Neural cell (in vitro differentiated cells): Measurements from ENCODE around the gene RALGPS1. TPM values are rescaled to one million over a fixed set of nuclear protein-coding genes. Genes with fewer than 3 reads are reported as not detected.

Experiments used
- H2AFZ ChIP-seq: fragments of 200-600, 300-800 bp; sonication (generic), shearing (Covaris generic); 2 replicates; pipeline ENCODE4 v1.6.0; 2014; ENCODE audit warnings: low read depth, mild to moderate bottlenecking, antibody characterized with exemption, low read length, moderate library complexity
- H3F3A ChIP-seq: fragments of 200-600 bp; shearing (Covaris generic); 2 replicates; pipeline ENCODE4 v1.6.1; 2016; ENCODE audit warnings: mild to moderate bottlenecking, moderate library complexity, mixed read lengths, antibody characterized with exemption, low read length; ENCODE audit not compliant: insufficient read depth, poor library complexity, severe bottlenecking
- H3K27ac ChIP-seq: fragments of 200-600, 300-800 bp; sonication (generic), shearing (Covaris generic); 2 replicates; pipeline ENCODE4 v1.5.1; 2014; ENCODE audit warnings: mild to moderate bottlenecking, low read length, moderate library complexity
- H3K27me3 ChIP-seq: fragments of 300-800, 200-600 bp; sonication (generic), shearing (Covaris generic); 2 replicates; pipeline ENCODE4 v1.6.0; 2014; ENCODE audit warnings: mild to moderate bottlenecking, low read depth, low read length, moderate library complexity; ENCODE audit not compliant: insufficient read depth
- H3K36me3 ChIP-seq: fragments of 300-800, 200-600 bp; sonication (generic), shearing (Covaris generic); 2 replicates; pipeline ENCODE4 v1.5.1; 2014; ENCODE audit warnings: mild to moderate bottlenecking, antibody characterized with exemption, low read length, moderate library complexity; ENCODE audit not compliant: insufficient read depth
- H3K4me2 ChIP-seq: fragments of 300-800, 200-600 bp; sonication (generic), shearing (Covaris generic); 2 replicates; pipeline ENCODE4 v1.6.0; 2014; ENCODE audit warnings: mild to moderate bottlenecking, low read length
- H3K4me3 ChIP-seq: fragments of 300-800, 200-600 bp; sonication (generic), shearing (Covaris generic); 2 replicates; pipeline ENCODE4 v1.5.1; 2014; ENCODE audit warnings: mild to moderate bottlenecking, low read length, moderate library complexity
- H3K79me2 ChIP-seq: fragments of 200-600 bp; shearing (Covaris generic); replicated peaks from 2 replicates; pipeline ENCODE4 v1.6.0; 2014; ENCODE audit warnings: mild to moderate bottlenecking, low read length, moderate library complexity; ENCODE audit not compliant: insufficient read depth
- H3K9ac ChIP-seq: fragments of 300-800, 200-600 bp; sonication (generic), shearing (Covaris generic); 2 replicates; pipeline ENCODE4 v1.6.1; 2016; ENCODE audit warnings: mild to moderate bottlenecking, low read length, mixed read lengths
- H3K9me2 ChIP-seq: fragments of 200-600 bp; shearing (Covaris generic); 2 replicates; pipeline ENCODE4 v1.6.1; 2016; ENCODE audit warnings: mild to moderate bottlenecking, low read length, mixed read lengths; ENCODE audit not compliant: insufficient read depth
- H3K9me3 ChIP-seq: fragments of 200-600, 300-800 bp; sonication (generic), shearing (Covaris generic); 2 replicates; pipeline ENCODE4 v1.6.1; 2016; ENCODE audit warnings: mild to moderate bottlenecking, mixed run types, low read length, moderate library complexity, mixed read lengths
- H4K20me1 ChIP-seq: fragments of 200-600 bp; shearing (Covaris generic); 2 replicates; pipeline ENCODE4 v1.6.1; 2016; ENCODE audit warnings: mild to moderate bottlenecking, mixed run types; ENCODE audit not compliant: insufficient read depth
- EP300 ChIP-seq: fragments of 450-650 bp; conservative IDR thresholded peaks from 2 replicates; pipeline ENCODE4 v1.6.1; 2014; ENCODE audit warnings: antibody characterized with exemption, mild to moderate bottlenecking, moderate library complexity; ENCODE audit not compliant: poor library complexity, severe bottlenecking
- EZH2 ChIP-seq: fragments of 200-600, 300-800 bp; shearing (Covaris generic), sonication (generic); IDR thresholded peaks from 2 replicates; pipeline ENCODE4 v1.6.1; 2014; ENCODE audit warnings: antibody characterized with exemption, low read length, borderline replicate concordance, mild to moderate bottlenecking; ENCODE audit not compliant: insufficient read depth, poor library complexity, severe bottlenecking
- POLR2AphosphoS5 ChIP-seq: IDR thresholded peaks from 2 replicates; pipeline ENCODE4 v1.6.1; 2012
- RAD21 ChIP-seq: fragments of 450-650 bp; conservative IDR thresholded peaks from 2 replicates; pipeline ENCODE4 v1.6.1; 2014; ENCODE audit warnings: antibody characterized with exemption, mild to moderate bottlenecking, moderate library complexity
- SMC3 ChIP-seq: fragments of 450-650 bp; conservative IDR thresholded peaks from 2 replicates; pipeline ENCODE4 v1.6.1; 2014; ENCODE audit warnings: antibody characterized with exemption, mild to moderate bottlenecking, moderate library complexity; ENCODE audit not compliant: poor library complexity
- TAF1 ChIP-seq: IDR thresholded peaks from 2 replicates; pipeline ENCODE4 v1.6.1; 2012; ENCODE audit warnings: low read depth
- polyA plus RNA-seq: library from polyadenylated mRNA; depleted of rRNA; stranded (reverse); fragments of >200 nt; gene quantifications from 2 replicates; pipeline ENCODE4 v1.2.3, GENCODE V29; 2014
- TF ChIP-seq, protein P1 (sequence below): fragments of 450-650 bp; IDR thresholded peaks from 2 replicates; pipeline ENCODE4 v1.5.1; 2014; ENCODE audit warnings: antibody characterized with exemption, mild to moderate bottlenecking, moderate library complexity; ENCODE audit not compliant: poor library complexity, severe bottlenecking
- TF ChIP-seq, protein P2 (sequence below): IDR thresholded peaks from 2 replicates; pipeline ENCODE4 v1.6.1; 2012; ENCODE audit warnings: borderline replicate concordance

The RALGPS1 gene
- polyA plus RNA-seq, 1 donor from 2014 or later: 37.1 TPM

DNA sequence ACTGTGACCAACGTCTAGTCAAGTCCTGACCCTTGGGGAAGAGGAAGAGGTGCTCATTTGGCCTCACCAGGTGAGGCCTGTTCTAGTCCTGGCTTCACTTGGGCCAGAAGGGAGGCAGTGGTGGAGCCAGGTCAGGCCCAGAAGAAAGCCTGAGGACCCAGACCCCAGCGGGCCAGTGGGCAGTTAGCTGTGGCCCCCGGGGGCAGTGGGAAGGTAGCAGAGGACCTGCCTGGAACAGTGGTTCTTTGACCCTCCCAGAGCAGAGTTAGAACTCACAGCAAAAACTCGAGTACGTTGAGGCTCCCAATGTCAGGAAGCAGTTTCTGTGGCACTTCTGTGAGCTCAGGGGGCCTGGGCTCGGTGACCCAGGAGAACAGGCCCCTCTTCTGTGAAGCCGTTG, 284.0 kb downstream of the RALGPS1 start:
- Histone ChIP-seq H3K36me3 (no peaks in the 10 kb centered on the region), H3K27me3 (no peaks in the 10 kb centered on the region), H3K9me3 (no peaks in the 10 kb centered on the region), H3K9me2 (no peaks in the 10 kb centered on the region), H3K79me2 (no peaks in the 10 kb centered on the region), H2AFZ (no peak overlapping the region), H3F3A (no peaks in the 10 kb centered on the region), H4K20me1 (no peaks in the 10 kb centered on the region), H3K9ac (no peak overlapping the region), H3K27ac (no peak overlapping the region), H3K4me3 (no peak overlapping the region), H3K4me2 (no peak overlapping the region)
- TF ChIP-seq TAF1 (no peak), EP300 (no peak), POLR2AphosphoS5 (no peak)

DNA sequence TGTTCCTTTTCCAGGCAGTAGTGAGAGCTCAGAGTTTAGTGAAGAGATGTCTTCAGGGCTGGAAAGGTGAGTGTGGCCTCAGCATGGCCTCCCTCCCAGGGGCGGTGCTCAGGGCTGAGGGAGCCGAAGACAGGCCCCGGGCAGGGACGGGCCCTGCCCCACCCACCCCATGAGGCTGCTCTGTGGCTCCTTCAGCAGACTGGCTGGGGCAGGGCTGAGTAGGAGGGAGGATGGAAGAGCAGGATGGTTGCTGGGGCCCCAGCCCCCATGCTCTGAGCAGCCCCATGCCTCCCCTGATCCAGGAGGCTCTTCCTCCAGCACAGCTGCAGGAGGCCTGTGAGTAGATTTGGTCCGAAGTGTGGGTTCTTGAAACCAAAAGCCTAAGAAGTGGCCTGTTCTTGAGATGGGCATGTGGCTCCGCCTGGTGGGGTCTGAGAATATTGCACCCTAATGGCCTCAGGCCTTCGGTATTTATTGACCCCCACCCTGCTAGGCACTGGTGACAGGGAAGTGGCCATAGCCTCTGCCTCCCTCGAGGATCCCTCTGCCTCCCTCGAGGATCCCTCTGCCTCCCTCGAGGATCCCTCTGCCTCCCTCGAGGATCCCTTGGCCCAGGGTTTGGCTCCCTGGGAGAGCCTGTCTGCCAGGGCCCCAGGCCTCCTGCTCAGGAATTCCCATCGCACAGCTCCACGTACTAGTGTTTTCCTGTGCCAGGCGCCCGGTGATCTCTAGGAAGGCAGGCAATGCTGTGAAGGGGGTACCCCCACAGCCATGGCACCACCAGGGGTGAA, 284.6 kb downstream of the RALGPS1 start:
- Histone ChIP-seq H3F3A (no peaks in the 10 kb centered on the region), H2AFZ (no peak overlapping the region), H3K27me3 (no peaks in the 10 kb centered on the region), H3K79me2 (no peaks in the 10 kb centered on the region), H3K9me2 (no peaks in the 10 kb centered on the region), H4K20me1 (no peaks in the 10 kb centered on the region), H3K9ac (no peak overlapping the region), H3K4me2 (no peak overlapping the region), H3K4me3 (no peak overlapping the region), H3K36me3 (no peaks in the 10 kb centered on the region), H3K27ac (no peak overlapping the region), H3K9me3 (no peaks in the 10 kb centered on the region)
- TF ChIP-seq RAD21 (peak; percentile 86), POLR2AphosphoS5 (no peak), EZH2 (no peak), TAF1 (no peak), SMC3 (peak; percentile 89)
- TF ChIP-seq, protein P1, sequence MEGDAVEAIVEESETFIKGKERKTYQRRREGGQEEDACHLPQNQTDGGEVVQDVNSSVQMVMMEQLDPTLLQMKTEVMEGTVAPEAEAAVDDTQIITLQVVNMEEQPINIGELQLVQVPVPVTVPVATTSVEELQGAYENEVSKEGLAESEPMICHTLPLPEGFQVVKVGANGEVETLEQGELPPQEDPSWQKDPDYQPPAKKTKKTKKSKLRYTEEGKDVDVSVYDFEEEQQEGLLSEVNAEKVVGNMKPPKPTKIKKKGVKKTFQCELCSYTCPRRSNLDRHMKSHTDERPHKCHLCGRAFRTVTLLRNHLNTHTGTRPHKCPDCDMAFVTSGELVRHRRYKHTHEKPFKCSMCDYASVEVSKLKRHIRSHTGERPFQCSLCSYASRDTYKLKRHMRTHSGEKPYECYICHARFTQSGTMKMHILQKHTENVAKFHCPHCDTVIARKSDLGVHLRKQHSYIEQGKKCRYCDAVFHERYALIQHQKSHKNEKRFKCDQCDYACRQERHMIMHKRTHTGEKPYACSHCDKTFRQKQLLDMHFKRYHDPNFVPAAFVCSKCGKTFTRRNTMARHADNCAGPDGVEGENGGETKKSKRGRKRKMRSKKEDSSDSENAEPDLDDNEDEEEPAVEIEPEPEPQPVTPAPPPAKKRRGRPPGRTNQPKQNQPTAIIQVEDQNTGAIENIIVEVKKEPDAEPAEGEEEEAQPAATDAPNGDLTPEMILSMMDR: peak; percentile 82
- TF ChIP-seq, protein P2, sequence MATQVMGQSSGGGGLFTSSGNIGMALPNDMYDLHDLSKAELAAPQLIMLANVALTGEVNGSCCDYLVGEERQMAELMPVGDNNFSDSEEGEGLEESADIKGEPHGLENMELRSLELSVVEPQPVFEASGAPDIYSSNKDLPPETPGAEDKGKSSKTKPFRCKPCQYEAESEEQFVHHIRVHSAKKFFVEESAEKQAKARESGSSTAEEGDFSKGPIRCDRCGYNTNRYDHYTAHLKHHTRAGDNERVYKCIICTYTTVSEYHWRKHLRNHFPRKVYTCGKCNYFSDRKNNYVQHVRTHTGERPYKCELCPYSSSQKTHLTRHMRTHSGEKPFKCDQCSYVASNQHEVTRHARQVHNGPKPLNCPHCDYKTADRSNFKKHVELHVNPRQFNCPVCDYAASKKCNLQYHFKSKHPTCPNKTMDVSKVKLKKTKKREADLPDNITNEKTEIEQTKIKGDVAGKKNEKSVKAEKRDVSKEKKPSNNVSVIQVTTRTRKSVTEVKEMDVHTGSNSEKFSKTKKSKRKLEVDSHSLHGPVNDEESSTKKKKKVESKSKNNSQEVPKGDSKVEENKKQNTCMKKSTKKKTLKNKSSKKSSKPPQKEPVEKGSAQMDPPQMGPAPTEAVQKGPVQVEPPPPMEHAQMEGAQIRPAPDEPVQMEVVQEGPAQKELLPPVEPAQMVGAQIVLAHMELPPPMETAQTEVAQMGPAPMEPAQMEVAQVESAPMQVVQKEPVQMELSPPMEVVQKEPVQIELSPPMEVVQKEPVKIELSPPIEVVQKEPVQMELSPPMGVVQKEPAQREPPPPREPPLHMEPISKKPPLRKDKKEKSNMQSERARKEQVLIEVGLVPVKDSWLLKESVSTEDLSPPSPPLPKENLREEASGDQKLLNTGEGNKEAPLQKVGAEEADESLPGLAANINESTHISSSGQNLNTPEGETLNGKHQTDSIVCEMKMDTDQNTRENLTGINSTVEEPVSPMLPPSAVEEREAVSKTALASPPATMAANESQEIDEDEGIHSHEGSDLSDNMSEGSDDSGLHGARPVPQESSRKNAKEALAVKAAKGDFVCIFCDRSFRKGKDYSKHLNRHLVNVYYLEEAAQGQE: no peak
